Ishikawa (cell line): ENCODE data around the gene TBC1D4.

Source experiments
- CEBPB ChIP-seq: IDR thresholded peaks from 2 replicates; pipeline ENCODE4 v1.6.1; 2012
- EP300 ChIP-seq: IDR thresholded peaks from 2 replicates; pipeline ENCODE4 v1.6.1; 2012; ENCODE audit warnings: borderline replicate concordance
- FOXM1 ChIP-seq: IDR thresholded peaks from 2 replicates; pipeline ENCODE4 v1.6.1; 2012; ENCODE audit warnings: low read depth, borderline replicate concordance
- MAX ChIP-seq: IDR thresholded peaks from 2 replicates; pipeline ENCODE4 v1.6.1; 2012
- NFIC ChIP-seq: IDR thresholded peaks from 2 replicates; pipeline ENCODE4 v1.6.1; 2012
- REST ChIP-seq: IDR thresholded peaks from 2 replicates; pipeline ENCODE4 v1.6.1; 2012; ENCODE audit warnings: low read depth, mild to moderate bottlenecking
- TCF12 ChIP-seq: IDR thresholded peaks from 2 replicates; pipeline ENCODE4 v1.6.1; 2012; ENCODE audit warnings: low read depth
- ZBTB7A ChIP-seq: IDR thresholded peaks from 2 replicates; pipeline ENCODE4 v1.6.1; 2012; ENCODE audit warnings: low read depth

GRCh38 chr13:75352641-75353327 is 129.2 kb downstream of the TBC1D4 start:
- no peak for TF ChIP-seq CEBPB
- TF ChIP-seq FOXM1: no peak
- no peak for TF ChIP-seq REST
- no peak for TF ChIP-seq MAX
- no peak for TF ChIP-seq EP300
- no peak for TF ChIP-seq TCF12
- no peak for TF ChIP-seq NFIC
- TF ChIP-seq ZBTB7A: no peak
